GM19025 (cell line): ENCODE measurements around the gene MCF2L2.
"Not testable (repeated sequence)": the region's sequence is repeated elsewhere in the genome, so short reads cannot be mapped to it uniquely, and the experiment has no call there.

Experiments used
- ATAC-seq: cut with Tn5 transposase; IDR thresholded peaks from one replicate; pipeline ENCODE4 v1.9.1; 2021; ENCODE audit warnings: mild to moderate bottlenecking, low read depth, moderate library complexity; ENCODE audit not compliant: unreplicated experiment

Gene MCF2L2

GRCh38 chr3:183182732-183183610 lies 245.4 kb downstream of the MCF2L2 start:
- ATAC-seq: no peak

GRCh38 chr3:183182073-183182472 lies 246.3 kb downstream of the MCF2L2 start:
- no peak for ATAC-seq

GRCh38 chr3:183181606-183182005 lies 246.8 kb downstream of the MCF2L2 start:
- no peak for ATAC-seq

GRCh38 chr3:183180784-183181295 lies 247.6 kb downstream of the MCF2L2 start:
- no peak for ATAC-seq

GRCh38 chr3:183180110-183180783 lies 248.2 kb downstream of the MCF2L2 start:
- ATAC-seq: no peak

GRCh38 chr3:183179550-183179908 lies 248.9 kb downstream of the MCF2L2 start:
- not testable (repeated sequence) for ATAC-seq

- no peak for ATAC-seq
Measured at GRCh38 chr3:183178833-183179549, 249.4 kb downstream of the MCF2L2 start.

GRCh38 chr3:183178512-183178832 lies 249.9 kb downstream of the MCF2L2 start:
- ATAC-seq: no peak

GRCh38 chr3:183172051-183172639 lies 256.3 kb downstream of the MCF2L2 start:
- no peak for ATAC-seq

GRCh38 chr3:183167975-183168374 lies 260.4 kb downstream of the MCF2L2 start:
- not testable (repeated sequence) for ATAC-seq

- no peak for ATAC-seq
Measured at GRCh38 chr3:183163563-183163962, 264.9 kb downstream of the MCF2L2 start.

- peak; percentile 56 for ATAC-seq
Measured at GRCh38 chr3:183161552-183162336, 266.7 kb downstream of the MCF2L2 start.

GRCh38 chr3:183160616-183161015 lies 267.8 kb downstream of the MCF2L2 start:
- no peak for ATAC-seq

- no peak for ATAC-seq
Measured at GRCh38 chr3:183159333-183159732, 269.1 kb downstream of the MCF2L2 start.

- ATAC-seq: peak; percentile 68
Measured at GRCh38 chr3:183158551-183159006, 269.8 kb downstream of the MCF2L2 start.

GRCh38 chr3:183158113-183158512 lies 270.3 kb downstream of the MCF2L2 start:
- peak; percentile 1 for ATAC-seq

- no peak for ATAC-seq
Measured at GRCh38 chr3:183156266-183156665, 272.2 kb downstream of the MCF2L2 start.

GRCh38 chr3:183155499-183155898 lies 272.9 kb downstream of the MCF2L2 start:
- ATAC-seq: no peak

GRCh38 chr3:183153210-183153950 lies 275.0 kb downstream of the MCF2L2 start:
- ATAC-seq: no peak
